Fibroblast of pulmonary artery (primary cell): Measurements from ENCODE around the gene MPI.
A peak's percentile ranks its signal among the peaks of the same experiment; 100 is the strongest.
"Not testable (repeated sequence)": the region's sequence is repeated elsewhere in the genome, so short reads cannot be mapped to it uniquely, and the experiment has no call there.

Source experiments
- DNase-seq: peaks from one replicate; pipeline ENCODE4 v3.0.0-alpha.2; 2010; ENCODE audit warnings: low read depth
- H3K4me3 ChIP-seq: replicated peaks from 2 replicates; pipeline ENCODE4 v1.5.1; 2011; ENCODE audit warnings: low read depth, mild to moderate bottlenecking, control low read depth, low read length, moderate library complexity
- CTCF ChIP-seq: IDR thresholded peaks from 2 replicates; pipeline ENCODE4 v1.5.1; 2011; ENCODE audit warnings: mild to moderate bottlenecking, control low read depth, low read length, inconsistent platforms; ENCODE audit errors: missing control alignments

Gene MPI

GRCh38 chr15:74924525-74924924, 34.7 kb downstream of the MPI start:
- no peak overlapping the region for H3K4me3 ChIP-seq
- TF ChIP-seq CTCF = no peak
- DNase-seq = no peak

GRCh38 chr15:74928771-74929198, 38.9 kb downstream of the MPI start:
- TF ChIP-seq CTCF = no peak
- no peak for DNase-seq

GRCh38 chr15:74933573-74933972, 43.7 kb downstream of the MPI start:
- TF ChIP-seq CTCF = no peak
- no peak for DNase-seq
- no peak overlapping the region for H3K4me3 ChIP-seq

More at GRCh38 chr15:74928771-74929198, 38.9 kb downstream of the MPI start:
- no peak overlapping the region for H3K4me3 ChIP-seq

- not testable (repeated sequence) for DNase-seq
Observed at GRCh38 chr15:74935193-74935592, 45.4 kb downstream of the MPI start.

GRCh38 chr15:74937272-74937589, 47.4 kb downstream of the MPI start:
- no peak for TF ChIP-seq CTCF
- peak overlapping the region; percentile 90 for H3K4me3 ChIP-seq
- no peak for DNase-seq

More at GRCh38 chr15:74935193-74935592, 45.4 kb downstream of the MPI start:
- H3K4me3 ChIP-seq = not testable (repeated sequence)

- no peak for TF ChIP-seq CTCF
- peak within 1 kb of the TSS; percentile 90 for H3K4me3 ChIP-seq
- peak; percentile 97 for DNase-seq
Observed at GRCh38 chr15:74937590-74938371, 47.9 kb downstream of the MPI start, which contains the start of gene COX5A. COX5A (minus strand) TSS chr15:74938073; CDS start chr15:74938014, 59 bp downstream.

- peak; percentile 85 for DNase-seq
- TF ChIP-seq CTCF = peak; percentile 100
- no peak overlapping the region for H3K4me3 ChIP-seq
Observed at GRCh38 chr15:74950078-74950908, 60.5 kb downstream of the MPI start.
